Caco-2 (cell line): ENCODE measurements around the gene TTLL8. TPM values are rescaled to one million over a fixed set of nuclear protein-coding genes. Genes with fewer than 3 reads are reported as not detected.

ENCODE experiments used
- BruUV-seq: library from RNA; stranded (reverse); fragments of 400-500 nt; replicated peaks from 2 replicates; lab custom pipeline; 2021; lab: Mats Ljungman, UMichigan
- CTCF ChIA-PET: fragments of 300-600 bp; sonication (Branson Sonifier 250); formaldehyde crosslinking; loops from one replicate; lab custom pipeline; 2022; ENCODE audit warnings: antibody characterized with exemption; lab: Charles Lee
- POLR2A ChIA-PET: fragments of 300-600 bp; sonication (Branson Sonifier 250); formaldehyde crosslinking; loops from one replicate; lab custom pipeline; 2022; ENCODE audit warnings: antibody characterized with exemption; lab: Charles Lee
- DNase-seq, 2 experiments: peaks; one replicate each; pipeline versions ENCODE4 v3.0.0 to v3.0.0-alpha.2; 2020 to 2022
- H3K27me3 ChIP-seq: replicated peaks from 2 replicates; pipeline ENCODE4 v1.6.0; 2011; ENCODE audit warnings: low read length; ENCODE audit not compliant: control insufficient read depth, insufficient read depth
- H3K36me3 ChIP-seq: 2 replicates; pipeline ENCODE4 v1.5.1; 2011; ENCODE audit warnings: low read length; ENCODE audit not compliant: control insufficient read depth, insufficient read depth
- H3K4me1 ChIP-seq: fragments of 250-450 bp; sonication (Bioruptor Pico); 2 replicates; pipeline ENCODE4 v1.5.1; 2020; ENCODE audit warnings: mild to moderate bottlenecking
- H3K4me3 ChIP-seq: 2 replicates; pipeline ENCODE4 v1.5.1; 2011; ENCODE audit warnings: low read depth, mild to moderate bottlenecking, control low read depth, low read length
- H3K9me3 ChIP-seq: fragments of 250-450 bp; sonication (Bioruptor Pico); 2 replicates; pipeline ENCODE4 v1.5.1; 2020; ENCODE audit warnings: mild to moderate bottlenecking, moderate library complexity
- H3K27ac Mint-ChIP-seq: one replicate; pipeline ENCODE4 v1.8.0; 2022; ENCODE audit warnings: mixed read lengths; ENCODE audit not compliant: unreplicated experiment
- H3K27me3 Mint-ChIP-seq: one replicate; pipeline ENCODE4 v1.8.0; 2022; ENCODE audit warnings: mixed read lengths; ENCODE audit not compliant: insufficient read depth, unreplicated experiment
- H3K36me3 Mint-ChIP-seq: one replicate; pipeline ENCODE4 v1.8.0; 2022; ENCODE audit warnings: mild to moderate bottlenecking, mixed read lengths; ENCODE audit not compliant: insufficient read depth, unreplicated experiment
- H3K4me1 Mint-ChIP-seq: one replicate; pipeline ENCODE4 v1.8.0; 2022; ENCODE audit warnings: low read depth, mixed read lengths; ENCODE audit not compliant: unreplicated experiment
- H3K4me3 Mint-ChIP-seq: one replicate; pipeline ENCODE4 v1.8.0; 2022; ENCODE audit warnings: mild to moderate bottlenecking, moderate library complexity, mixed read lengths; ENCODE audit not compliant: unreplicated experiment
- H3K9me3 Mint-ChIP-seq: one replicate; pipeline ENCODE4 v1.8.0; 2022; ENCODE audit warnings: mixed read lengths; ENCODE audit not compliant: unreplicated experiment
- intact Hi-C: fragments of 100-400 bp; cut with micrococcal nuclease; formaldehyde crosslinking; loops from one replicate; pipeline ENCODE4 v1.10.0; 2022; ENCODE audit not compliant: unreplicated experiment
- total RNA-seq: library from RNA; stranded (reverse); gene quantifications from 2 replicates; pipeline ENCODE4 v1.2.3, GENCODE V29; 2022
- TF ChIP-seq, protein P1 (sequence below), 2 experiments: fragments of 200-600 bp in 1 of 2; IDR thresholded peaks; 1 replicate in 1 of 2; 2 replicates in 1 of 2; pipeline versions ENCODE4 v1.5.1 to v1.8.0; 2011 to 2022; ENCODE audit warnings: antibody characterized with exemption in 1 of 2, control low read depth in 1 of 2, inconsistent platforms in 1 of 2, low read depth in 1 of 2, low read length in 1 of 2, mild to moderate bottlenecking in 1 of 2, moderate library complexity in 1 of 2; ENCODE audit not compliant: insufficient read depth in 1 of 2, severe bottlenecking in 1 of 2, unreplicated experiment in 1 of 2

TTLL8 gene
- total RNA-seq, 1 experiment from 2014 or later = not detected

DNA sequence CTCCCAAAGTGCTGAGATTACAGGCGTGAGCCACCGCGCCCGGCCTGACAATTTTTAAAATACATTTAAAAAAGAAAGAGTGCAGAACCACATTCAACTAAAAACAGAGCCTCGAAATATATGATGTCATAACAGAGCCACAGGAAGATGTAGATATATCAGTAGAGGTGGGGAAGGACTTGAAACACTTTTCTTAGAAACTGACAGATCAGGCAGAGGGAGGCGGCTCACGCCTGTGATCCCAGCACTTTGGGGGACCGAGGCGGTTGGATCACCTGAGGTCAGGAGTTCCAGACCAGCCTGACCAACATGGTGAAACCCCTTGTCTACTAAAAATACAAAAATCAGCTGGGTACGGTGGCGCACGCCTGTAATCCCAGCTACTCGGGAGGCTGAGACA lies 20.1 kb upstream of the TTLL8 start:
- Histone ChIP-seq H3K9me3 (no peaks in the 10 kb centered on the region), H3K4me3 (no peak overlapping the region), H3K27me3 (no peaks in the 10 kb centered on the region), H3K4me1 (peaks cover 15% of the 10 kb centered on the region), H3K36me3 (no peaks in the 10 kb centered on the region)
- ChIA-PET CTCF (interaction anchor here (0.7 kb wide), 1 partner anchor 212 kb away, joined by 4 read pairs; no protein-coding TSS in a partner anchor), POLR2A (no interaction called here)
- no TSS peak for BruUV-seq
- no peaks in the 10 kb centered on the region for H3K36me3 Mint-ChIP-seq
- intact Hi-C loops = no loop called here
- no peaks in the 10 kb centered on the region for H3K9me3 Mint-ChIP-seq
- DNase-seq = no peak
- H3K4me1 Mint-ChIP-seq = peaks cover 6% of the 10 kb centered on the region
- no peaks in the 10 kb centered on the region for H3K27me3 Mint-ChIP-seq
- no peak overlapping the region for H3K27ac Mint-ChIP-seq
- TF ChIP-seq, protein P1, sequence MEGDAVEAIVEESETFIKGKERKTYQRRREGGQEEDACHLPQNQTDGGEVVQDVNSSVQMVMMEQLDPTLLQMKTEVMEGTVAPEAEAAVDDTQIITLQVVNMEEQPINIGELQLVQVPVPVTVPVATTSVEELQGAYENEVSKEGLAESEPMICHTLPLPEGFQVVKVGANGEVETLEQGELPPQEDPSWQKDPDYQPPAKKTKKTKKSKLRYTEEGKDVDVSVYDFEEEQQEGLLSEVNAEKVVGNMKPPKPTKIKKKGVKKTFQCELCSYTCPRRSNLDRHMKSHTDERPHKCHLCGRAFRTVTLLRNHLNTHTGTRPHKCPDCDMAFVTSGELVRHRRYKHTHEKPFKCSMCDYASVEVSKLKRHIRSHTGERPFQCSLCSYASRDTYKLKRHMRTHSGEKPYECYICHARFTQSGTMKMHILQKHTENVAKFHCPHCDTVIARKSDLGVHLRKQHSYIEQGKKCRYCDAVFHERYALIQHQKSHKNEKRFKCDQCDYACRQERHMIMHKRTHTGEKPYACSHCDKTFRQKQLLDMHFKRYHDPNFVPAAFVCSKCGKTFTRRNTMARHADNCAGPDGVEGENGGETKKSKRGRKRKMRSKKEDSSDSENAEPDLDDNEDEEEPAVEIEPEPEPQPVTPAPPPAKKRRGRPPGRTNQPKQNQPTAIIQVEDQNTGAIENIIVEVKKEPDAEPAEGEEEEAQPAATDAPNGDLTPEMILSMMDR (IDR thresholded peaks at IDR 0.05; ENCODE audit: insufficient read depth in 1 of 2, low read depth in 1 of 2, low read length in 1 of 2, severe bottlenecking in 1 of 2, unreplicated experiment in 1 of 2) = no peak
- no peak overlapping the region for H3K4me3 Mint-ChIP-seq

DNA sequence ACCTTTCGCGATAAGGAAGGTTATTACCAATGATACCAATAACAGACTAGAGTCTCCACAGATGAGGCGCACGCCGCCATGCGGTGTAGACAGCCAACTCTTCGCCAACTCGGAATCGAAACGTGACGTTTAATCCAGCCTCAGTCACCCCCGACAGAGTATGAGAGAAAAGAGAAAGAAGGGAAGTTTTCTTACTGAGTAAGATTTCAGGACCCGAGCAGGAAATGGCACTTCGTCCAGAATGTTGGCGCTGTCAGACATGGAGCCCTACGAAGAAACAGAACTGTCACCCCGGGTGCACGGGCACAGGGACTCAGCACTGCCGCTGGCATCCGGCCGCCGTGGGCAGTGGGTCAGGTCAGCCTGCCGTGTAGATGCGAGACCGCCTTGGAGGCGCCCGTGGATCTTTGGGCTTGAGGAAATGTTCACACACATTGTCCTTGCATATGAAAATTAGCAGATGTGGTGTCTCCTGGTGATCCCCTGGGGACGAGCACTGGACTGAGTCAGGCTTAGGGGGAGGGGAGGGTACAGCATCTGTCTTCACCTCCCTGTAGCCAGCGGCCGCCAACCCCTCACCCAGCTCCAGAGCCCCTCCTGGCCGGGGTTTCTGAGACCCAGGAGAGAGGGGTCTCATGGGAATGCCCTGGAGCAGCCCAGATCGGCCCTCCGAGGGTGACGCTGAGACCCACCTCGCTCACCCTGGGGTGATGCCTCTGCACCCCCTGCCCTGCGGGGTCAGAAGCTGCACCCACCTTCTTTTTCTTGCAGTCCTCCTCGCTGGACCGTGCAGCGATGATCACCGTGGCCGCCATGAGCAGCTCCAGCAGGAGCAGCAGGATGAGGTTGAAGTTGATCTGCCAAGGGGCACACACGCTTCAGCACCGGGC lies 18.8 kb upstream of the TTLL8 start:
- Mint-ChIP-seq H3K27ac (no peak overlapping the region), H3K4me1 (no peaks in the 10 kb centered on the region), H3K27me3 (no peaks in the 10 kb centered on the region), H3K9me3 (no peaks in the 10 kb centered on the region), H3K4me3 (no peak overlapping the region), H3K36me3 (no peaks in the 10 kb centered on the region)
- no TSS peak for BruUV-seq
- Histone ChIP-seq H3K9me3 (no peaks in the 10 kb centered on the region), H3K4me3 (no peak overlapping the region), H3K36me3 (no peaks in the 10 kb centered on the region), H3K27me3 (no peaks in the 10 kb centered on the region), H3K4me1 (peaks cover 1% of the 10 kb centered on the region; the same call in 1 of the 2 replicates)
- ChIA-PET CTCF (no interaction called here), POLR2A (no interaction called here)
- TF ChIP-seq, protein P1 (IDR thresholded peaks at IDR 0.05; ENCODE audit: insufficient read depth in 1 of 2, low read depth in 1 of 2, low read length in 1 of 2, severe bottlenecking in 1 of 2, unreplicated experiment in 1 of 2) = no peak
- no peak for DNase-seq
- intact Hi-C loops = no loop called here

DNA sequence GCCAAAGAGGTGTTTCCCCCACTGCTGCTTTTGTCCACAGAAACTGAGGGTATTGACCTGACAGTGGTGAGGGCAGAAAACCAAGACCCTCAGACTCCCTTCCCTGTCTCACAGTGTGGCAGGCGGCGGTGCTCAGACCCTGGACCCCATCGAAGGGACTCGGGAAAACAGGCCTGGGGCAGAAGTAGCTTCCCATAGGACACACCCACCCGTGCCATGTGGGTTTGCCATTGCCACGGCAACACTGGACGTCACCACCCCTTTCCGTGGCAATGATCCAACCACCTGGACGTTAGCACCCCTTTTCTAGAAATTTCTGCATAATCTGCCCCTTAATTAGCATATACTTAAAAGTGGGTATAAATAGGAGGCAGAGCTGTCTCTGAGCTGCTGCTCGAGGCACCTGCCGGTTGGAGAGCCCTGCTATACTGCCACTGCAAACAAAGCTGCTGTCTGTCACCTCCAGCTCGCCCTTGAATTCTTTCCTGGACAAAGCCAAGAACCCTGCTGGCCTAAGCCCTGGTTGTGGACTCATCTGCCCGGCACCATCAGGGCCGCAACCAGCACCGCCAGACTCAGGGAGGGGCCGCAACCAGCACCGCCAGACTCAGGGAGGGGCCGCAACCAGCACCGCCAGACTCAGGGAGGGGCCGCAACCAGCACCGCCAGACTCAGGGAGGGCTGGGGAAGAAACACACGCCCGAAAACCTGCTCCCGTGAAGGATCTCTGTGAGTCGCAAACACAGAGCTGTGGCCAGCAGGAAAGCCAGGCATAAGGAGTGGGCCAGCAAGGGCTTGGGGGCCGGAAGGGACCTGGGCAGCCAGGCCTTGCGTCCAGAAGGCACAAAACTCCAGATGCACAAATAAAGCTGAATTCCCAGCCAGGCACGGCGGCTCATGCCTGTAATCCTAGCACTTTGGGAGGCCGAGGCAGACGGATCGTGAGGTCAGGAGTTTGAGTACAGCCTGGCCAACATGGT lies 16.7 kb upstream of the TTLL8 start:
- Histone ChIP-seq H3K4me3 (no peak overlapping the region), H3K4me1 (no peaks in the 10 kb centered on the region), H3K9me3 (no peaks in the 10 kb centered on the region), H3K36me3 (no peaks in the 10 kb centered on the region), H3K27me3 (no peaks in the 10 kb centered on the region)
- intact Hi-C loops = no loop called here
- ChIA-PET POLR2A (no interaction called here), CTCF (no interaction called here)
- Mint-ChIP-seq H3K4me3 (no peak overlapping the region), H3K27me3 (no peaks in the 10 kb centered on the region), H3K27ac (no peak overlapping the region), H3K9me3 (no peaks in the 10 kb centered on the region), H3K36me3 (no peaks in the 10 kb centered on the region), H3K4me1 (no peaks in the 10 kb centered on the region)
- TF ChIP-seq, protein P1 (IDR thresholded peaks at IDR 0.05; ENCODE audit: insufficient read depth in 1 of 2, low read depth in 1 of 2, low read length in 1 of 2, severe bottlenecking in 1 of 2, unreplicated experiment in 1 of 2) = no peak
- no TSS peak for BruUV-seq
- DNase-seq = no peak
